GM13976 (cell line): Measurements from ENCODE around the gene CEP95.

ENCODE experiments used
- DNase-seq: peaks from one replicate; pipeline ENCODE4 v3.0.0; 2012; ENCODE audit warnings: low spot score
- CTCF ChIP-seq: IDR thresholded peaks from 2 replicates; pipeline ENCODE4 v1.5.1; 2012; ENCODE audit warnings: borderline replicate concordance, mild to moderate bottlenecking; ENCODE audit not compliant: insufficient read depth; ENCODE audit errors: extremely low read depth, missing control alignments, control extremely low read depth
- in situ Hi-C: fragments of 300-500 bp; cut with MboI; formaldehyde crosslinking; loops from one replicate; pipeline ENCODE4 v1.12.0; 2022; ENCODE audit warnings: low sequenced_read_pairs, mixed read lengths, inconsistent platforms; ENCODE audit not compliant: unreplicated experiment

Gene CEP95

GRCh38 chr17:64534187-64534586, 27.4 kb downstream of the CEP95 start:
- TF ChIP-seq CTCF: no peak
- in situ Hi-C loops: no loop called here
- DNase-seq: no peak

- in situ Hi-C loops: no loop called here
Measured at GRCh38 chr17:64535357-64535756, 28.6 kb downstream of the CEP95 start.

GRCh38 chr17:64536913-64537312, 30.1 kb downstream of the CEP95 start:
- in situ Hi-C loops: no loop called here
- TF ChIP-seq CTCF: no peak
- DNase-seq: no peak

More at GRCh38 chr17:64535357-64535756, 28.6 kb downstream of the CEP95 start:
- no peak for TF ChIP-seq CTCF
- DNase-seq: no peak

- TF ChIP-seq CTCF: no peak
- in situ Hi-C loops: no loop called here
- no peak for DNase-seq
Measured at GRCh38 chr17:64537488-64537887, 30.7 kb downstream of the CEP95 start.

DNA sequence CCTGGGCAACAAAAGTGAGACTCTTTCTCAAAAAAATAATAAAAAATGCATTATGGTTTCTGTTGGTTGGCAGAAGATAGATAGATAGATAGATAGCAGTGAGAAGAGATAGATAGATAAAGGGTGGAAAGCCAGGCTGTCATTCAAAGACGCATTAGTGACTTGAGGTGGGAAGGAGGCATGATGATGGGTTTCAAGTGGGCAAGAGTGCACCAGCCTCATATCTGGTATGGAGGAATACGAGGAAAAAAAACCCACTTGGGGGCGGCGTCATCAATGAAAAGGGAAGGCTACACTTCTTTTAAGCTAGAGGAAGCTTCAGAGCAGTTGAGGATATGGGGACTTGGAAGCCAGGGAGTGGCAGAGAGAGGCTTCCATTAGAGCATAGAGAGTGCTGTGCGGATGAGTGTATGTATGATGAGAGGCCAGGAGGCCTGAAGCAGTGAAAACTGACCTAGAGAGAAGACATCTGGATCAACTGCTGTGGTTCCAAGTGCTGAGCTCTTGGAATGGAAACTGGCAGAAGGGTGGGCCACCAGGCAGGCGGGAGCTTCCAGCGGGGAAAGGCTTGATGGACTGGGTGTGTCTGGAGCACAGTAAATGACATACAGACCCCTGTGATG, 31.8 kb downstream of the CEP95 start:
- in situ Hi-C loops: no loop called here
- no peak for TF ChIP-seq CTCF
- no peak for DNase-seq

- TF ChIP-seq CTCF: no peak
- no peak for DNase-seq
- in situ Hi-C loops: no loop called here
Measured at GRCh38 chr17:64540118-64540776, 33.5 kb downstream of the CEP95 start.
